ENCODE measurements around the gene ARL2BP.

DNA sequence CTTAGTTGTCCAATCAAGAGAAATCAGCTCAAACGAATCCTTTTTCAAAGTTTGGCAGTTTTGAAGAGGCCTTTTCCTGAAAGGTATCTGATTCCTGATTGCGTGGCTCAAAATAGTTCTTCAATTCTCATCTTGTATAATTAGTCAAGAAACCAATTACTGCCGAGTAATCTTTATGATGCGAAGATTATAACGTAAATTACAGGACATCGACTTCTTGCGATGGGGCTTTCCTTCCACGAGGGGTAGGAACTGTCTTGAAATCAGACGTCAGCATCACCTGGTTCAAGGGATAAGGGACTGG, 644 bp upstream of the ARL2BP start:
- TF ChIP-seq CTCF (IDR thresholded peaks at IDR 0.05) (no peak), POLR2A (IDR thresholded peaks at IDR 0.05) (no peak)

All from right lobe of liver (tissue), 4 donors.